H9 (cell line): Measurements from ENCODE around the gene AQP12A. TPM values are rescaled to one million over a fixed set of nuclear protein-coding genes. Genes with fewer than 3 reads are reported as not detected.

ENCODE experiments used
- DNase-seq: peaks from one replicate; pipeline ENCODE4 v3.0.0-alpha.2; 2017
- H2AFZ ChIP-seq: one replicate; pipeline ENCODE4 v1.6.1; 2013; ENCODE audit warnings: mild to moderate bottlenecking, low read length, control low read depth, moderate library complexity
- H2AK5ac ChIP-seq: 2 replicates; pipeline ENCODE4 v1.6.1; 2013; ENCODE audit warnings: low read length, control low read depth, mixed read lengths; ENCODE audit not compliant: insufficient read length
- H2BK120ac ChIP-seq: one replicate; pipeline ENCODE4 v1.6.1; 2013; ENCODE audit warnings: low read depth, mild to moderate bottlenecking, low read length, control low read depth, inconsistent platforms; ENCODE audit not compliant: poor library complexity, severe bottlenecking
- H2BK12ac ChIP-seq: 2 replicates; pipeline ENCODE4 v1.6.1; 2013; ENCODE audit warnings: low read length, control low read depth, mixed read lengths, low read depth; ENCODE audit not compliant: insufficient read length
- H2BK15ac ChIP-seq: 2 replicates; pipeline ENCODE4 v1.6.1; 2013; ENCODE audit warnings: low read depth, low read length, control low read depth
- H2BK20ac ChIP-seq: one replicate; pipeline ENCODE4 v1.6.1; 2013; ENCODE audit warnings: low read depth, mild to moderate bottlenecking, low read length, control low read depth, inconsistent platforms; ENCODE audit not compliant: poor library complexity, severe bottlenecking
- H2BK5ac ChIP-seq: 2 replicates; pipeline ENCODE4 v1.6.1; 2013; ENCODE audit warnings: low read length, control low read depth, mixed read lengths; ENCODE audit not compliant: insufficient read length
- H3K14ac ChIP-seq: 2 replicates; pipeline ENCODE4 v1.6.1; 2013; ENCODE audit warnings: low read length, control low read depth; ENCODE audit not compliant: insufficient read depth
- H3K18ac ChIP-seq: 2 replicates; pipeline ENCODE4 v1.6.1; 2013; ENCODE audit warnings: low read depth, mild to moderate bottlenecking, mixed read lengths, low read length, control low read depth; ENCODE audit not compliant: insufficient read length
- H3K23ac ChIP-seq: 2 replicates; pipeline ENCODE4 v1.6.1; 2013; ENCODE audit warnings: low read length, control low read depth, mixed read lengths, low read depth; ENCODE audit not compliant: insufficient read length
- H3K23me2 ChIP-seq: 2 replicates; pipeline ENCODE4 v1.6.1; 2013; ENCODE audit warnings: low read depth, mild to moderate bottlenecking, mixed read lengths, low read length, control low read depth; ENCODE audit not compliant: insufficient read length, poor library complexity, severe bottlenecking
- H3K27ac ChIP-seq: 2 replicates; pipeline ENCODE4 v1.5.1; 2013; ENCODE audit warnings: low read length, control low read depth, mixed read lengths, low read depth; ENCODE audit not compliant: insufficient read length
- H3K27me3 ChIP-seq: 2 replicates; pipeline ENCODE4 v1.6.1; 2013; ENCODE audit warnings: low read length, control low read depth, inconsistent platforms; ENCODE audit not compliant: insufficient read depth
- H3K4ac ChIP-seq: 2 replicates; pipeline ENCODE4 v1.6.1; 2013; ENCODE audit warnings: low read depth, mild to moderate bottlenecking, control low read depth, inconsistent platforms, low read length, moderate library complexity
- H3K4me1 ChIP-seq: 2 replicates; pipeline ENCODE4 v1.6.1; 2013; ENCODE audit warnings: low read length, control low read depth, inconsistent platforms; ENCODE audit not compliant: insufficient read depth
- H3K4me2 ChIP-seq: 2 replicates; pipeline ENCODE4 v1.6.1; 2013; ENCODE audit warnings: low read length, control low read depth, mixed read lengths; ENCODE audit not compliant: insufficient read length, insufficient read depth
- H3K56ac ChIP-seq: 2 replicates; pipeline ENCODE4 v1.6.1; 2013; ENCODE audit warnings: low read depth, mild to moderate bottlenecking, mixed read lengths, low read length, control low read depth; ENCODE audit not compliant: insufficient read length
- H3K79me1 ChIP-seq: 2 replicates; pipeline ENCODE4 v1.6.1; 2013; ENCODE audit warnings: low read depth, mild to moderate bottlenecking, moderate library complexity, low read length, control low read depth, inconsistent platforms; ENCODE audit not compliant: insufficient read depth, poor library complexity, severe bottlenecking
- H3K79me2 ChIP-seq: 2 replicates; pipeline ENCODE4 v1.6.1; 2013; ENCODE audit warnings: low read length, control low read depth, inconsistent platforms; ENCODE audit not compliant: insufficient read depth
- H3K9ac ChIP-seq: 2 replicates; pipeline ENCODE4 v1.6.1; 2013; ENCODE audit warnings: low read length, control low read depth, mixed read lengths; ENCODE audit not compliant: insufficient read length; ENCODE audit errors: extremely low read depth
- H3K9me3 ChIP-seq: one replicate; pipeline ENCODE4 v1.6.1; 2013; ENCODE audit warnings: low read depth, low read length, inconsistent platforms; ENCODE audit not compliant: control insufficient read depth
- H3T11ph ChIP-seq: one replicate; pipeline ENCODE4 v1.6.1; 2013; ENCODE audit warnings: mild to moderate bottlenecking, low read length, control low read depth, inconsistent platforms
- H4K20me1 ChIP-seq: one replicate; pipeline ENCODE4 v1.6.1; 2013; ENCODE audit not compliant: control insufficient read depth, insufficient read length, insufficient read depth
- H4K5ac ChIP-seq: 2 replicates; pipeline ENCODE4 v1.6.1; 2013; ENCODE audit warnings: low read depth, mild to moderate bottlenecking, mixed read lengths, low read length, control low read depth; ENCODE audit not compliant: insufficient read length
- H4K8ac ChIP-seq: replicated peaks from 2 replicates; pipeline ENCODE4 v1.6.1; 2013; ENCODE audit warnings: low read length, control low read depth, mixed read lengths, low read depth; ENCODE audit not compliant: insufficient read length
- H4K91ac ChIP-seq: 2 replicates; pipeline ENCODE4 v1.6.1; 2013; ENCODE audit warnings: low read depth, mild to moderate bottlenecking, moderate library complexity, mixed read lengths, low read length, control low read depth; ENCODE audit not compliant: insufficient read length
- H3K27ac Mint-ChIP-seq, 3 experiments: 2 replicates in 2 of 3; 3 replicates in 1 of 3; pipeline ENCODE4 v1.8.0; 2020 to 2021; ENCODE audit warnings: mixed read lengths in 3 of 3, mild to moderate bottlenecking in 1 of 3, moderate library complexity in 1 of 3
- H3K27me3 Mint-ChIP-seq: 2 replicates; pipeline ENCODE4 v1.8.0; 2021; ENCODE audit warnings: low read depth, mild to moderate bottlenecking, moderate library complexity, mixed read lengths
- H3K36me3 Mint-ChIP-seq, 3 experiments: 2 replicates in 2 of 3; 3 replicates in 1 of 3; pipeline ENCODE4 v1.8.0; 2020 to 2021; ENCODE audit warnings: low read depth in 3 of 3, mixed read lengths in 3 of 3; ENCODE audit not compliant: insufficient read depth in 1 of 3
- H3K4me1 Mint-ChIP-seq, 2 experiments: 2 replicates each; pipeline ENCODE4 v1.8.0; 2020; ENCODE audit warnings: mixed read lengths in 2 of 2
- H3K4me3 Mint-ChIP-seq, 2 experiments: 2 replicates in 1 of 2; 3 replicates in 1 of 2; pipeline ENCODE4 v1.8.0; 2020 to 2021; ENCODE audit warnings: mild to moderate bottlenecking in 2 of 2, mixed read lengths in 2 of 2, moderate library complexity in 1 of 2
- H3K9me3 Mint-ChIP-seq, 2 experiments: 2 replicates in 1 of 2; 3 replicates in 1 of 2; pipeline ENCODE4 v1.8.0; 2020; ENCODE audit warnings: mild to moderate bottlenecking in 2 of 2, mixed read lengths in 2 of 2, moderate library complexity in 1 of 2
- WGBS: extraction: QIAGEN DNeasy Blood & Tissue Kit; methylation state at CpG from one replicate; pipeline ENCODE4 v1.1.7; 2013; ENCODE audit warnings: missing lambda C conversion rate, low lambda C conversion rate, mixed read lengths; ENCODE audit not compliant: insufficient read length; ENCODE audit errors: extremely low coverage; 5-methylcytosine and 5-hydroxymethylcytosine counted together
- total RNA-seq: library from RNA; stranded (reverse); gene quantifications from 2 replicates; pipeline ENCODE4 v1.2.1, GENCODE V29; 2021
- TF ChIP-seq, protein P1 (sequence below): fragments of 200-600 bp; sonication (generic); conservative IDR thresholded peaks from 3 replicates; pipeline ENCODE4 v1.8.0; 2021; ENCODE audit warnings: antibody characterized with exemption, mild to moderate bottlenecking

Gene AQP12A
- total RNA-seq, 1 experiment from 2014 or later, result not detected

DNA sequence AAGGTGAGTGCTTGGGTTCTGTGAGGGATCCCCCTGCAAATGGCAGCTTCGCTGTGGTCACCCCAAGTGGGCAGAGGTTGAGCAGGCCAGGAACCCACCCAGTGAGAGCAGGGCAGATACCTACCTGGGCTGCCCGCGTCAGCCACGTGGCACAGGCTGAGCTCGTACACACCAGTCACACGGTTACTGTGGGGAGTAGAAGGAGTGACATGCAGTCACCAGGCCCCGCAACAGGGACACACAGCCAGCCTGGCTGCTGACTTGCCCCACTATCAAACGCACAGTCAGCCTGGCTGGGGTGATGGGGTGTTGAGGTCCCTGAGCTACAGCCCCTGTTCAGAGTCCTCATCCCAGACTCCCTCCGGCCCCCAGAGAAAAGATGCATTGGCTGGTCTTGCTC is 32.2 kb downstream of the AQP12A start:
- H2BK15ac ChIP-seq, result no peak overlapping the region
- H3K14ac ChIP-seq, result no peak overlapping the region
- TF ChIP-seq, protein P1, sequence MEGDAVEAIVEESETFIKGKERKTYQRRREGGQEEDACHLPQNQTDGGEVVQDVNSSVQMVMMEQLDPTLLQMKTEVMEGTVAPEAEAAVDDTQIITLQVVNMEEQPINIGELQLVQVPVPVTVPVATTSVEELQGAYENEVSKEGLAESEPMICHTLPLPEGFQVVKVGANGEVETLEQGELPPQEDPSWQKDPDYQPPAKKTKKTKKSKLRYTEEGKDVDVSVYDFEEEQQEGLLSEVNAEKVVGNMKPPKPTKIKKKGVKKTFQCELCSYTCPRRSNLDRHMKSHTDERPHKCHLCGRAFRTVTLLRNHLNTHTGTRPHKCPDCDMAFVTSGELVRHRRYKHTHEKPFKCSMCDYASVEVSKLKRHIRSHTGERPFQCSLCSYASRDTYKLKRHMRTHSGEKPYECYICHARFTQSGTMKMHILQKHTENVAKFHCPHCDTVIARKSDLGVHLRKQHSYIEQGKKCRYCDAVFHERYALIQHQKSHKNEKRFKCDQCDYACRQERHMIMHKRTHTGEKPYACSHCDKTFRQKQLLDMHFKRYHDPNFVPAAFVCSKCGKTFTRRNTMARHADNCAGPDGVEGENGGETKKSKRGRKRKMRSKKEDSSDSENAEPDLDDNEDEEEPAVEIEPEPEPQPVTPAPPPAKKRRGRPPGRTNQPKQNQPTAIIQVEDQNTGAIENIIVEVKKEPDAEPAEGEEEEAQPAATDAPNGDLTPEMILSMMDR, result no peak
- DNase-seq, result no peak
- Mint-ChIP-seq H3K4me1 (no peaks in the 10 kb centered on the region), H3K27me3 (peaks cover 2% of the 10 kb centered on the region), H3K27ac (peak overlapping the region in 1 of 3 experiments; percentile 14; a peak in 1 of 7 replicates), H3K4me3 (no peak overlapping the region), H3K9me3 (no peaks in the 10 kb centered on the region), H3K36me3 (peaks cover 30 to 67% (median 65%) of the 10 kb centered on the region in 3 experiments)
- no peaks in the 10 kb centered on the region for H3K79me2 ChIP-seq
- no peak overlapping the region for H2BK5ac ChIP-seq
- H3K18ac ChIP-seq, result no peak overlapping the region
- H3K4ac ChIP-seq, result no peak overlapping the region
- H3K56ac ChIP-seq, result no peak overlapping the region
- no peak overlapping the region for H3K4me2 ChIP-seq
- H4K8ac ChIP-seq, result no peak overlapping the region
- no peaks in the 10 kb centered on the region for H3K27me3 ChIP-seq
- no peak overlapping the region for H2BK12ac ChIP-seq
- no peak overlapping the region for H4K91ac ChIP-seq
- no peak overlapping the region for H3K9ac ChIP-seq
- H3K23ac ChIP-seq, result no peak overlapping the region
- no peak overlapping the region for H3T11ph ChIP-seq
- H2BK20ac ChIP-seq, result no peak overlapping the region
- H3K23me2 ChIP-seq, result no peaks in the 10 kb centered on the region
- no peaks in the 10 kb centered on the region for H3K9me3 ChIP-seq
- H2AK5ac ChIP-seq, result no peak overlapping the region
- no peak overlapping the region for H2AFZ ChIP-seq
- H2BK120ac ChIP-seq, result no peak overlapping the region
- no peaks in the 10 kb centered on the region for H3K4me1 ChIP-seq
- no peaks in the 10 kb centered on the region for H4K20me1 ChIP-seq
- H4K5ac ChIP-seq, result no peak overlapping the region
- no peaks in the 10 kb centered on the region for H3K79me1 ChIP-seq
- H3K27ac ChIP-seq, result no peak overlapping the region
- WGBS, result no CpG with 5 or more reads among the region's 9 CpGs
